ENCODE data around the gene PPFIBP1.
A peak's percentile ranks its signal among the peaks of the same experiment; 100 is the strongest.
"Not testable (repeated sequence)": the region's sequence is repeated elsewhere in the genome, so short reads cannot be mapped to it uniquely, and the experiment has no call there.

Gene PPFIBP1

GRCh38 chr12:27631813-27632491, 107.9 kb downstream of the PPFIBP1 start:
- DNase-seq, result no peak

GRCh38 chr12:27635349-27635972, 111.5 kb downstream of the PPFIBP1 start:
- peak; percentile 42 for DNase-seq

GRCh38 chr12:27636569-27636968, 112.6 kb downstream of the PPFIBP1 start:
- DNase-seq, result peak; percentile 45

GRCh38 chr12:27637524-27637923, 113.5 kb downstream of the PPFIBP1 start:
- DNase-seq, result peak; percentile 33

GRCh38 chr12:27639265-27639664, 115.3 kb downstream of the PPFIBP1 start:
- DNase-seq, result no peak

GRCh38 chr12:27640566-27641200, 116.7 kb downstream of the PPFIBP1 start:
- not testable (repeated sequence) for DNase-seq

GRCh38 chr12:27642361-27642760, 118.4 kb downstream of the PPFIBP1 start:
- DNase-seq, result not testable (repeated sequence)

- DNase-seq, result not testable (repeated sequence)
These were observed 118.9 kb downstream of the PPFIBP1 start for GRCh38 chr12:27642892-27643291.

- DNase-seq, result no peak
These were observed 120.3 kb downstream of the PPFIBP1 start for GRCh38 chr12:27644158-27644845.

GRCh38 chr12:27645671-27646070, 121.7 kb downstream of the PPFIBP1 start:
- no peak for DNase-seq

GRCh38 chr12:27646149-27646548, 122.1 kb downstream of the PPFIBP1 start:
- no peak for DNase-seq

- DNase-seq, result no peak
These were observed 126.0 kb downstream of the PPFIBP1 start for GRCh38 chr12:27650011-27650410.

- no peak for DNase-seq
These were observed 127.2 kb downstream of the PPFIBP1 start for GRCh38 chr12:27651201-27651600.

- DNase-seq, result peak; percentile 61
These were observed 128.3 kb downstream of the PPFIBP1 start for GRCh38 chr12:27652174-27652763.

- DNase-seq, result no peak
These were observed 129.7 kb downstream of the PPFIBP1 start for GRCh38 chr12:27653661-27654060.

GRCh38 chr12:27655476-27655875, 131.5 kb downstream of the PPFIBP1 start:
- DNase-seq, result not testable (repeated sequence)

- no peak for DNase-seq
These were observed 133.3 kb downstream of the PPFIBP1 start for GRCh38 chr12:27657296-27657695.

GRCh38 chr12:27665704-27666103, 141.7 kb downstream of the PPFIBP1 start:
- no peak for DNase-seq

- no peak for DNase-seq
These were observed 142.5 kb downstream of the PPFIBP1 start for GRCh38 chr12:27666510-27666909.

GRCh38 chr12:27667540-27667939, 143.5 kb downstream of the PPFIBP1 start:
- DNase-seq, result peak; percentile 68

- DNase-seq, result no peak
These were observed 148.0 kb downstream of the PPFIBP1 start for GRCh38 chr12:27672051-27672450.

GRCh38 chr12:27672643-27673042, 148.6 kb downstream of the PPFIBP1 start:
- no peak for DNase-seq

- DNase-seq, result no peak
These were observed 149.2 kb downstream of the PPFIBP1 start for GRCh38 chr12:27673101-27673718.
